Hair follicular keratinocyte (primary cell): Measurements from ENCODE around the gene NPHP4. TPM values are rescaled to one million over a fixed set of nuclear protein-coding genes. Genes with fewer than 3 reads are reported as not detected.

ENCODE experiments used
- total RNA-seq: library from RNA; depleted of rRNA; stranded (reverse); fragments of >200 nt; gene quantifications from 2 replicates; pipeline ENCODE4 v1.2.3, GENCODE V29; 2015

Gene NPHP4
- total RNA-seq: 8.8 and 10.0 TPM in 2 replicates

GRCh38 chr1:5992026-5992813, at the start of gene NPHP4:
Gene NPHP4, minus strand, starts transcription at chr1:5992425. Its CDS starts 6,136 bp downstream, at chr1:5986289.

Other genes starting within 250 kb of the NPHP4 start
- 1.6 and 11.3 TPM in 2 replicates for gene KCNAB2, start 53.5 kb upstream of the NPHP4 start, total RNA-seq
- 0.08 TPM in 1 of 2 replicates, not detected in the other for gene CHD5, start 187.9 kb upstream of the NPHP4 start, total RNA-seq
- gene RPL22, start 207.2 kb upstream of the NPHP4 start, total RNA-seq: 198 and 202 TPM in 2 replicates
- 3.3 and 6.6 TPM in 2 replicates for gene RNF207, start 213.7 kb upstream of the NPHP4 start, total RNA-seq
- gene ICMT, start 243.5 kb upstream of the NPHP4 start, total RNA-seq: 62.0 and 77.8 TPM in 2 replicates